Panc1 (cell line): ENCODE results near the gene TIMM17A. TPM values are rescaled to one million over a fixed set of nuclear protein-coding genes. Genes with fewer than 3 reads are reported as not detected.

Source experiments
- ATAC-seq: fragments of 200-7000 bp; cut with Tn5 transposase; 2 replicates; pipeline ENCODE4 v1.9.1; 2020; ENCODE audit warnings: mild to moderate bottlenecking, moderate library complexity
- BruUV-seq: library from RNA; stranded (reverse); fragments of 400-500 nt; replicated peaks from 2 replicates; lab custom pipeline; 2021; lab: Mats Ljungman, UMichigan
- CTCF ChIA-PET: fragments of 300-600 bp; sonication (Branson Sonifier 250); formaldehyde crosslinking; loops from one replicate; lab custom pipeline; 2022; ENCODE audit warnings: antibody characterized with exemption; lab: Charles Lee
- POLR2A ChIA-PET: fragments of 300-600 bp; sonication (Branson Sonifier 250); formaldehyde crosslinking; loops from one replicate; lab custom pipeline; 2022; ENCODE audit warnings: antibody characterized with exemption; lab: Charles Lee
- DNase-seq: peaks from one replicate; pipeline ENCODE4 v3.0.0-alpha.2; 2010; ENCODE audit warnings: low read depth, low spot score
- H3K27ac ChIP-seq: 2 replicates; pipeline ENCODE4 v1.5.1; 2011; ENCODE audit warnings: mild to moderate bottlenecking, low read length, inconsistent platforms
- H3K27me3 ChIP-seq: fragments of 200-500 bp; sonication (Bioruptor generic); 2 replicates; pipeline ENCODE4 v1.6.0; 2014; ENCODE audit warnings: low read length, inconsistent platforms; ENCODE audit not compliant: control insufficient read depth, insufficient read depth
- H3K36me3 ChIP-seq: fragments of 200-500 bp; sonication (Bioruptor generic); 2 replicates; pipeline ENCODE4 v1.5.1; 2014; ENCODE audit warnings: inconsistent platforms, mild to moderate bottlenecking, low read length, moderate library complexity; ENCODE audit not compliant: control insufficient read depth, insufficient read depth
- H3K4me1 ChIP-seq: 2 replicates; pipeline ENCODE4 v1.5.1; 2011; ENCODE audit warnings: inconsistent platforms, mild to moderate bottlenecking, low read length, moderate library complexity; ENCODE audit not compliant: control insufficient read depth, insufficient read depth
- H3K4me3 ChIP-seq, 2 experiments: 2 replicates each; pipeline ENCODE4 v1.5.1; 2011 to 2012; ENCODE audit warnings: low read depth in 2 of 2, low read length in 2 of 2, mild to moderate bottlenecking in 2 of 2, inconsistent platforms in 1 of 2, moderate library complexity in 1 of 2
- H3K9me3 ChIP-seq: fragments of 200-500 bp; sonication (Bioruptor generic); 2 replicates; pipeline ENCODE4 v1.5.1; 2014; ENCODE audit warnings: low read depth, mild to moderate bottlenecking, inconsistent platforms, low read length, moderate library complexity; ENCODE audit not compliant: control insufficient read depth, insufficient read depth
- CTCF ChIP-seq: fragments of 450-650 bp; IDR thresholded peaks from 2 replicates; pipeline ENCODE4 v1.5.1; 2017; ENCODE audit warnings: mild to moderate bottlenecking
- POLR2AphosphoS5 ChIP-seq: IDR thresholded peaks from 2 replicates; pipeline ENCODE4 v1.6.1; 2012; ENCODE audit warnings: mild to moderate bottlenecking, low read depth, low read length, moderate library complexity
- REST ChIP-seq, 2 experiments: IDR thresholded peaks; 2 replicates each; pipeline ENCODE4 v1.6.1; 2011 to 2012; ENCODE audit warnings: low read depth in 2 of 2, control low read depth in 1 of 2, low read length in 1 of 2, mild to moderate bottlenecking in 1 of 2, moderate library complexity in 1 of 2; ENCODE audit not compliant: insufficient read depth in 1 of 2
- SIN3A ChIP-seq: IDR thresholded peaks from 2 replicates; pipeline ENCODE4 v1.6.1; 2012; ENCODE audit warnings: low read depth, mild to moderate bottlenecking, low read length, moderate library complexity, borderline replicate concordance; ENCODE audit not compliant: insufficient read depth
- TCF7L2 ChIP-seq: IDR thresholded peaks from 2 replicates; pipeline ENCODE4 v1.6.1; 2011; ENCODE audit warnings: mild to moderate bottlenecking, low read depth, low read length, inconsistent platforms
- in situ Hi-C: cut with HindIII; loops from 2 replicates; pipeline ENCODE4 v1.10.0; 2016; ENCODE audit warnings: low sequenced_read_pairs, low pct_unique_long_range_greater_than_20kb
- intact Hi-C: fragments of 100-400 bp; cut with micrococcal nuclease; formaldehyde crosslinking; loops from one replicate; pipeline ENCODE4 v1.10.0; 2022; ENCODE audit not compliant: unreplicated experiment
- total RNA-seq: library from RNA; stranded (reverse); gene quantifications from one replicate; pipeline ENCODE4 v1.2.1, GENCODE V29; 2021; ENCODE audit not compliant: unreplicated experiment

TIMM17A gene
- total RNA-seq, 1 experiment from 2014 or later = 118 TPM

GRCh38 chr1:201984446-201984845 is 29.1 kb downstream of the TIMM17A start:
- no peaks in the 10 kb centered on the region for H3K27me3 ChIP-seq
- no peaks in the 10 kb centered on the region for H3K36me3 ChIP-seq
- in situ Hi-C loops (no loop called here), intact Hi-C loops (no loop called here)
- no peak overlapping the region for H3K27ac ChIP-seq
- H3K4me1 ChIP-seq = peaks cover 8% of the 10 kb centered on the region
- ChIA-PET POLR2A (interaction anchor here (0.6 to 1.0 kb wide), 3 partner anchors 20 to 122 kb away, joined by 3 to 5 read pairs (median 4); no protein-coding TSS in a partner anchor), CTCF (interaction anchor here (0.8 to 1.1 kb wide), 2 partner anchors 15 to 137 kb away, joined by 3 read pairs; no protein-coding TSS in a partner anchor)
- TF ChIP-seq SIN3A = no peak
- no peak for TF ChIP-seq REST (IDR thresholded peaks at IDR 0.05; ENCODE audit: insufficient read depth in 1 of 2, low read depth in 2 of 2, low read length in 1 of 2)
- no peak for TF ChIP-seq TCF7L2
- no peak for TF ChIP-seq CTCF
- no peak for TF ChIP-seq POLR2AphosphoS5
- ATAC-seq (no peak), DNase-seq (no peak)
- BruUV-seq = no TSS peak
- peak overlapping the region in 1 of 2 experiments; percentile 74; a peak in 2 of 4 replicates for H3K4me3 ChIP-seq
- H3K9me3 ChIP-seq = no peaks in the 10 kb centered on the region

- no TSS peak for BruUV-seq
- ChIA-PET CTCF (interaction anchor here (1.1 kb wide), 1 partner anchor 14 kb away, joined by 3 read pairs; no protein-coding TSS in a partner anchor), POLR2A (no interaction called here)
- intact Hi-C loops (no loop called here), in situ Hi-C loops (no loop called here)
- no peaks in the 10 kb centered on the region for H3K9me3 ChIP-seq
- no peak overlapping the region for H3K4me3 ChIP-seq
- DNase-seq = no peak
- no peak overlapping the region for H3K27ac ChIP-seq
- TF ChIP-seq TCF7L2 = no peak
- no peak for TF ChIP-seq REST (IDR thresholded peaks at IDR 0.05; ENCODE audit: insufficient read depth in 1 of 2, low read depth in 2 of 2, low read length in 1 of 2)
- TF ChIP-seq CTCF = no peak
- no peak for TF ChIP-seq SIN3A
- TF ChIP-seq POLR2AphosphoS5 = no peak
- H3K27me3 ChIP-seq = no peaks in the 10 kb centered on the region
- H3K4me1 ChIP-seq = peaks cover 8% of the 10 kb centered on the region
- no peaks in the 10 kb centered on the region for H3K36me3 ChIP-seq
- no peak for ATAC-seq
Observed at GRCh38 chr1:201985355-201985754, 30.1 kb downstream of the TIMM17A start.
